Measurements from ENCODE around the gene KRT78.

KRT78 gene

GRCh38 chr12:52794479-52795331 lies 54.1 kb downstream of the KRT78 start:
- no peak for DNase-seq

- no peak for DNase-seq
Measured at GRCh38 chr12:52792185-52793029, 56.4 kb downstream of the KRT78 start.

- no peak for DNase-seq
Measured at GRCh38 chr12:52791271-52792184, 57.3 kb downstream of the KRT78 start.

GRCh38 chr12:52790427-52791270 lies 58.1 kb downstream of the KRT78 start:
- DNase-seq = no peak

GRCh38 chr12:52789637-52790426 lies 59.0 kb downstream of the KRT78 start:
- no peak for DNase-seq

- DNase-seq = no peak
Measured at GRCh38 chr12:52788876-52789636, 59.7 kb downstream of the KRT78 start.

GRCh38 chr12:52788192-52788875 lies 60.5 kb downstream of the KRT78 start:
- DNase-seq = no peak
